Left lung (tissue), 10 donors: Measurements from ENCODE around the gene SERINC3. TPM values are rescaled to one million over a fixed set of nuclear protein-coding genes. Genes with fewer than 3 reads are reported as not detected.

Experiments used
- ATAC-seq: fragments of 200-7000 bp; cut with Tn5 transposase; one replicate; pipeline ENCODE4 v1.9.1; 2020; ENCODE audit warnings: moderate library complexity
- DNase-seq, 4 donors: peaks; one replicate each; pipeline ENCODE4 v3.0.0-alpha.2; 2013 to 2020
- H3K27ac ChIP-seq, 2 donors: fragments of 200-600 bp; sonication (generic) in 1 of 2; one replicate each; pipeline versions ENCODE4 v1.5.0 to v1.8.0; 2020 to 2021
- H3K27me3 ChIP-seq, 2 donors: fragments of 200-600 bp; sonication (generic) in 1 of 2; one replicate each; pipeline versions ENCODE4 v1.5.0 to v1.8.0; 2020 to 2021
- H3K36me3 ChIP-seq, 2 donors: fragments of 200-600 bp; sonication (generic) in 1 of 2; one replicate each; pipeline versions ENCODE4 v1.5.0 to v1.8.0; 2020 to 2021
- H3K4me1 ChIP-seq, 2 donors: fragments of 200-600 bp; one replicate each; pipeline ENCODE4 v1.8.0; 2021
- H3K4me3 ChIP-seq, 2 donors: fragments of 200-600 bp; sonication (generic) in 1 of 2; one replicate each; pipeline versions ENCODE4 v1.5.0 to v1.8.0; 2020 to 2021; ENCODE audit warnings: mild to moderate bottlenecking in 1 of 2
- H3K9me3 ChIP-seq, 2 donors: fragments of 200-600 bp; sonication (generic) in 1 of 2; one replicate each; pipeline versions ENCODE4 v1.5.0 to v1.8.0; 2020 to 2021
- intact Hi-C, 2 donors: fragments of 100-400 bp; cut with DNase I; formaldehyde crosslinking; loops; one replicate each; pipeline versions ENCODE4 v1.11.2 to v1.14.2; 2022
- polyA plus RNA-seq, 6 donors: library from polyadenylated mRNA; unstranded; fragments of 120-200 nt; gene quantifications; one replicate each; pipeline ENCODE4 v1.2.1, GENCODE V29; 2013; ENCODE audit not compliant: insufficient read length in 6 of 6
- total RNA-seq, 2 donors: library from RNA; stranded (reverse); fragmentation: NEBNext Ultra II Directional; extraction: Animal tissue kit (Norgen Biotek cat#: 25700); gene quantifications; one replicate each; pipeline ENCODE4 v1.2.1, GENCODE V29; 2021
- TF ChIP-seq, protein P1 (sequence below), 2 donors: fragments of 200-600 bp; sonication (generic) in 1 of 2; IDR thresholded peaks; one replicate each; pipeline versions ENCODE4 v1.5.0 to v1.8.0; 2021; ENCODE audit warnings: antibody characterized with exemption in 2 of 2
- donor health status: DM: no; HTN: yes; CAD: no.
- donor health status: DM: no; HTN: no; CAD: no.

Gene SERINC3
- total and polyA plus RNA-seq, 8 donors = 68.3 to 123 (median 72.5) TPM

DNA sequence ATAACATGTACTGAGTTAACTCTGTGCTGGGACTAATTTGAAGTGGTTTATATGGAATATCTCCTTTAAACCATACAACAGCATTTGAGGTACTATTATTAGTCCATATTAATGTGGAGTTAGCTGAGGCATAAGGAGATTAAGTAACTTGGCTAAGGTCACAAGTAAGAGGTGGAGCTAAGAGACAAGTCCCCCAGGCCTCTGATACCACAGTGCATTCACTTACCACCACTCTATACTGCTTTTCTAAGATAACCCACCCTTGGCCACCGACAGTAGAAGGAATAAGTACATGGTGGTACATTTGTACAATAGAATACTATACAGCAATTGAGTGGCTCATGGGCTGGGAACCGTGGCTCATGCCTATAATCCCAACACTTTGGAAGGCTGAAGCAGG, 62.6 kb downstream of the SERINC3 start:
- TF ChIP-seq, protein P1, sequence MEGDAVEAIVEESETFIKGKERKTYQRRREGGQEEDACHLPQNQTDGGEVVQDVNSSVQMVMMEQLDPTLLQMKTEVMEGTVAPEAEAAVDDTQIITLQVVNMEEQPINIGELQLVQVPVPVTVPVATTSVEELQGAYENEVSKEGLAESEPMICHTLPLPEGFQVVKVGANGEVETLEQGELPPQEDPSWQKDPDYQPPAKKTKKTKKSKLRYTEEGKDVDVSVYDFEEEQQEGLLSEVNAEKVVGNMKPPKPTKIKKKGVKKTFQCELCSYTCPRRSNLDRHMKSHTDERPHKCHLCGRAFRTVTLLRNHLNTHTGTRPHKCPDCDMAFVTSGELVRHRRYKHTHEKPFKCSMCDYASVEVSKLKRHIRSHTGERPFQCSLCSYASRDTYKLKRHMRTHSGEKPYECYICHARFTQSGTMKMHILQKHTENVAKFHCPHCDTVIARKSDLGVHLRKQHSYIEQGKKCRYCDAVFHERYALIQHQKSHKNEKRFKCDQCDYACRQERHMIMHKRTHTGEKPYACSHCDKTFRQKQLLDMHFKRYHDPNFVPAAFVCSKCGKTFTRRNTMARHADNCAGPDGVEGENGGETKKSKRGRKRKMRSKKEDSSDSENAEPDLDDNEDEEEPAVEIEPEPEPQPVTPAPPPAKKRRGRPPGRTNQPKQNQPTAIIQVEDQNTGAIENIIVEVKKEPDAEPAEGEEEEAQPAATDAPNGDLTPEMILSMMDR (IDR thresholded peaks at IDR 0.05) = no peak
- intact Hi-C loops = no loop called here

GRCh38 chr20:44457016-44457415, 64.9 kb downstream of the SERINC3 start:
- no peak overlapping the region for H3K27ac ChIP-seq
- no peaks in the 10 kb centered on the region for H3K27me3 ChIP-seq
- no peak overlapping the region for H3K4me3 ChIP-seq
- TF ChIP-seq, protein P1 (IDR thresholded peaks at IDR 0.05) = no peak
- no peak for DNase-seq
- peaks cover 0 to 7% of the 10 kb centered on the region in 2 donors for H3K4me1 ChIP-seq
- intact Hi-C loops = no loop called here
- H3K36me3 ChIP-seq = no peaks in the 10 kb centered on the region
- no peak for ATAC-seq
- H3K9me3 ChIP-seq = no peaks in the 10 kb centered on the region

More for the DNA sequence above, 62.6 kb downstream of the SERINC3 start:
- no peaks in the 10 kb centered on the region for H3K27me3 ChIP-seq
- H3K4me3 ChIP-seq = no peak overlapping the region
- DNase-seq (no peak), ATAC-seq (no peak)
- peaks cover 0 to 7% of the 10 kb centered on the region in 2 donors for H3K4me1 ChIP-seq
- H3K36me3 ChIP-seq = no peaks in the 10 kb centered on the region
- H3K9me3 ChIP-seq = no peaks in the 10 kb centered on the region
- no peak overlapping the region for H3K27ac ChIP-seq

GRCh38 chr20:44456611-44457010, 65.3 kb downstream of the SERINC3 start:
- TF ChIP-seq, protein P1 (IDR thresholded peaks at IDR 0.05) = no peak
- Histone ChIP-seq H3K4me1 (peaks cover 0 to 7% of the 10 kb centered on the region in 2 donors), H3K27me3 (no peaks in the 10 kb centered on the region), H3K4me3 (no peak overlapping the region), H3K27ac (no peak overlapping the region), H3K36me3 (no peaks in the 10 kb centered on the region), H3K9me3 (no peaks in the 10 kb centered on the region)
- ATAC-seq = no peak
- DNase-seq = no peak
- intact Hi-C loops = no loop called here

- no peaks in the 10 kb centered on the region for H3K36me3 ChIP-seq
- peaks cover 0 to 7% of the 10 kb centered on the region in 2 donors for H3K4me1 ChIP-seq
- no peaks in the 10 kb centered on the region for H3K27me3 ChIP-seq
- DNase-seq (no peak), ATAC-seq (no peak)
- TF ChIP-seq, protein P1 (IDR thresholded peaks at IDR 0.05) = no peak
- H3K9me3 ChIP-seq = no peaks in the 10 kb centered on the region
- H3K27ac ChIP-seq = no peak overlapping the region
- intact Hi-C loops = no loop called here
- H3K4me3 ChIP-seq = no peak overlapping the region
Measured at GRCh38 chr20:44455126-44455525, 66.7 kb downstream of the SERINC3 start.

DNA sequence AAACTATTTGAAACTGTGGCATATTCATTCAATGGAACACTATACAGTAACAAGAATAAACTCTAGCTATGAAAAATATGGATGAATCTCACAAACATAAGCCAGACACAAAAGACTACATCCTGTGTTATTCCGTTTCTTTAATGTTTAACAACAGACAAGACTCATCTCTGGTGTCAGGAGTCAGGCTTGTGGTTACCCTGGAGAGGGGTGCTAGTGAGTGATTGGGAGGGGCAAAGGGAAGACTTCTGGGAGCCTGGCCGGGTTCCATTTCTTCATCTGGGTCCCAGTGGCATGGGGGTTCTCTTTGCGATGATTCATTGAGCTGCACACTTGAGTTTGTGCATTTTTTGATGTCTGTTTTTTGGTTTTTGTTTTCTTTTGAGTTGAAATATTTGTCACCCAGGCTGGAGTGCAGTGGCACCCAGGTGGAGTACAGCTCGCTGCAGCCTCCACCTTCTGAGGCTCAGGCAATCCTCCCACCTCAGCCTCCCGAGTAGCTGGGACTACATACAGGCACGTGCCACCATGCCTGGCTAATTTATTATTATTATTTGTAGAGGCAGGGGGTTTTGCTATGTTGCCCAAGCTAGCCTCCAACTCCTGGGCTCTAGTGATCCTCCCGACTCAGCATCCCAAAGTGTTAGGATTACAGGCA, 67.4 kb downstream of the SERINC3 start:
- ATAC-seq = no peak
- intact Hi-C loops = no loop called here
- H3K36me3 ChIP-seq = no peaks in the 10 kb centered on the region
- DNase-seq = no peak
- H3K27ac ChIP-seq = no peak overlapping the region
- TF ChIP-seq, protein P1 (IDR thresholded peaks at IDR 0.05) = no peak
- peaks cover 0 to 7% of the 10 kb centered on the region in 2 donors for H3K4me1 ChIP-seq
- H3K4me3 ChIP-seq = no peak overlapping the region
- no peaks in the 10 kb centered on the region for H3K27me3 ChIP-seq
- no peaks in the 10 kb centered on the region for H3K9me3 ChIP-seq
